Uterus (tissue), 2 donors: ENCODE results near the gene VIT.

ENCODE experiments used
- POLR2A ChIP-seq, 2 donors: fragments of 450-650 bp; IDR thresholded peaks; one replicate each; pipeline ENCODE4 v1.6.1; 2016; ENCODE audit warnings: antibody characterized with exemption in 2 of 2, mild to moderate bottlenecking in 1 of 2, moderate library complexity in 1 of 2
- TF ChIP-seq, protein P1 (sequence below), 4 experiments: fragments of 200-600 bp in 2 of 4; fragments of 450-650 bp in 2 of 4; sonication (generic) in 2 of 4; IDR thresholded peaks; one replicate each; pipeline ENCODE4 v1.5.1; 2016 to 2019; ENCODE audit warnings: antibody characterized with exemption in 4 of 4, mild to moderate bottlenecking in 2 of 4, moderate library complexity in 1 of 4

GRCh38 chr2:36667931-36668330, 28.6 kb upstream of the VIT start:
- TF ChIP-seq, protein P1, sequence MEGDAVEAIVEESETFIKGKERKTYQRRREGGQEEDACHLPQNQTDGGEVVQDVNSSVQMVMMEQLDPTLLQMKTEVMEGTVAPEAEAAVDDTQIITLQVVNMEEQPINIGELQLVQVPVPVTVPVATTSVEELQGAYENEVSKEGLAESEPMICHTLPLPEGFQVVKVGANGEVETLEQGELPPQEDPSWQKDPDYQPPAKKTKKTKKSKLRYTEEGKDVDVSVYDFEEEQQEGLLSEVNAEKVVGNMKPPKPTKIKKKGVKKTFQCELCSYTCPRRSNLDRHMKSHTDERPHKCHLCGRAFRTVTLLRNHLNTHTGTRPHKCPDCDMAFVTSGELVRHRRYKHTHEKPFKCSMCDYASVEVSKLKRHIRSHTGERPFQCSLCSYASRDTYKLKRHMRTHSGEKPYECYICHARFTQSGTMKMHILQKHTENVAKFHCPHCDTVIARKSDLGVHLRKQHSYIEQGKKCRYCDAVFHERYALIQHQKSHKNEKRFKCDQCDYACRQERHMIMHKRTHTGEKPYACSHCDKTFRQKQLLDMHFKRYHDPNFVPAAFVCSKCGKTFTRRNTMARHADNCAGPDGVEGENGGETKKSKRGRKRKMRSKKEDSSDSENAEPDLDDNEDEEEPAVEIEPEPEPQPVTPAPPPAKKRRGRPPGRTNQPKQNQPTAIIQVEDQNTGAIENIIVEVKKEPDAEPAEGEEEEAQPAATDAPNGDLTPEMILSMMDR (IDR thresholded peaks at IDR 0.05), result no peak
- TF ChIP-seq POLR2A (IDR thresholded peaks at IDR 0.05), result no peak
